Tibial artery (tissue), 4 donors: ENCODE measurements around the gene SIL1.

Experiments used
- DNase-seq, 2 donors: peaks; one replicate each; pipeline ENCODE4 v3.0.0-alpha.2; 2019
- H3K27ac ChIP-seq, 2 donors: fragments of 200-600 bp; sonication (generic) in 1 of 2; 1 replicate in 1 of 2; 2 replicates in 1 of 2; pipeline ENCODE4 v1.5.1; 2018 to 2019; ENCODE audit warnings: mild to moderate bottlenecking in 1 of 2
- H3K27me3 ChIP-seq, 2 donors: fragments of 200-600 bp; sonication (generic) in 1 of 2; one replicate each; pipeline versions ENCODE4 v1.5.1 to v1.6.0; 2016 to 2019
- H3K36me3 ChIP-seq, 3 donors: fragments of 200-600 bp; sonication (generic) in 2 of 3; one replicate each; pipeline ENCODE4 v1.5.1; 2016 to 2019; ENCODE audit warnings: mild to moderate bottlenecking in 2 of 3
- H3K4me1 ChIP-seq, 4 donors: fragments of 200-600 bp; sonication (generic) in 2 of 4; 1 replicate in 3 of 4; 2 replicates in 1 of 4; pipeline ENCODE4 v1.5.1; 2016 to 2019
- H3K4me3 ChIP-seq, 2 donors: fragments of 200-600 bp; sonication (generic) in 1 of 2; 1 replicate in 1 of 2; 2 replicates in 1 of 2; pipeline ENCODE4 v1.5.1; 2018 to 2019; ENCODE audit warnings: mild to moderate bottlenecking in 2 of 2
- H3K9me3 ChIP-seq, 3 donors: fragments of 200-600 bp; sonication (generic) in 1 of 3; one replicate each; pipeline ENCODE4 v1.5.1; 2016 to 2019
- intact Hi-C: fragments of 100-400 bp; cut with DNase I; formaldehyde crosslinking; loops from one replicate; pipeline ENCODE4 v1.15.0; 2023; ENCODE audit warnings: low total_unique reads
- TF ChIP-seq, protein P1 (sequence below), 2 experiments: fragments of 200-600 bp in 1 of 2; fragments of 450-650 bp in 1 of 2; IDR thresholded peaks; one replicate each; pipeline ENCODE4 v1.5.1; 2017 to 2019; ENCODE audit warnings: antibody characterized with exemption in 2 of 2, mild to moderate bottlenecking in 1 of 2, moderate library complexity in 1 of 2

The SIL1 gene

DNA sequence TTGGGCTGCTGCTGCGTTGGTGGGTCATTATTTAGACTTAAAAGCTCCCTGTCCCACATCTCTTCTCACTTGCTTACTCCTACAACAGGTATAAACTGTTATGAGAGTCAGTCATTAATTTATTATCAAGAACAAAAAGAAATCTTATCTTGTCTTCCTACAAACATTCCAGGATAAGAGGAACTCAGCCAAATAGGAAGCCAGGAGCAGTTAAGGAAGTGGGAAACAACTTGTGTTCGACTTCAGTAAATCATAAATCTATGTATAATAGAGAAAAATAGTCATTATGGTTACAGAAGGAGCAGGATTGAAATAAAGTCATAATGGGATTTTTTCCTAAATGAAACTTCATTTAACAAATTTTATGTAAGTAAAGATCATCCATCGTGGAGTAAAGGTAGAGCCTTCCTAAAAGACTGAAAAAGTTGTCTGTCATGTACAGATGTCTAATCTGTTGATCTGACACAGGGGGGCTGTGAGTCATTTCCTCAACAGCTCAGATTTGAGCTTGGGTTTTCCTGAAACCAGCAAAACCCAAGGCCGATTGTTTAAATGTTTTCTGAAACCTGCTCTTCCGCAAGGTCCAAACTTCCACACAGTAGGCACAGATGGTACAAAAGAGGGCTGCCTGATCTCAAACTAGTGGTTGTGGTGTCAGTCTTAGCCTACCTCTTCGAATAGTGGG lies 297.7 kb downstream of the SIL1 start:
- DNase-seq = no peak
- intact Hi-C loops = no loop called here
- Histone ChIP-seq H3K9me3 (no peaks in the 10 kb centered on the region), H3K27ac (no peak overlapping the region), H3K36me3 (peaks cover 12 to 42% (median 22%) of the 10 kb centered on the region in 3 donors), H3K4me1 (peaks cover 0 to 9% (median 0%) of the 10 kb centered on the region in 4 donors), H3K4me3 (no peak overlapping the region), H3K27me3 (no peaks in the 10 kb centered on the region)
- TF ChIP-seq, protein P1, sequence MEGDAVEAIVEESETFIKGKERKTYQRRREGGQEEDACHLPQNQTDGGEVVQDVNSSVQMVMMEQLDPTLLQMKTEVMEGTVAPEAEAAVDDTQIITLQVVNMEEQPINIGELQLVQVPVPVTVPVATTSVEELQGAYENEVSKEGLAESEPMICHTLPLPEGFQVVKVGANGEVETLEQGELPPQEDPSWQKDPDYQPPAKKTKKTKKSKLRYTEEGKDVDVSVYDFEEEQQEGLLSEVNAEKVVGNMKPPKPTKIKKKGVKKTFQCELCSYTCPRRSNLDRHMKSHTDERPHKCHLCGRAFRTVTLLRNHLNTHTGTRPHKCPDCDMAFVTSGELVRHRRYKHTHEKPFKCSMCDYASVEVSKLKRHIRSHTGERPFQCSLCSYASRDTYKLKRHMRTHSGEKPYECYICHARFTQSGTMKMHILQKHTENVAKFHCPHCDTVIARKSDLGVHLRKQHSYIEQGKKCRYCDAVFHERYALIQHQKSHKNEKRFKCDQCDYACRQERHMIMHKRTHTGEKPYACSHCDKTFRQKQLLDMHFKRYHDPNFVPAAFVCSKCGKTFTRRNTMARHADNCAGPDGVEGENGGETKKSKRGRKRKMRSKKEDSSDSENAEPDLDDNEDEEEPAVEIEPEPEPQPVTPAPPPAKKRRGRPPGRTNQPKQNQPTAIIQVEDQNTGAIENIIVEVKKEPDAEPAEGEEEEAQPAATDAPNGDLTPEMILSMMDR (IDR thresholded peaks at IDR 0.05) = no peak

DNA sequence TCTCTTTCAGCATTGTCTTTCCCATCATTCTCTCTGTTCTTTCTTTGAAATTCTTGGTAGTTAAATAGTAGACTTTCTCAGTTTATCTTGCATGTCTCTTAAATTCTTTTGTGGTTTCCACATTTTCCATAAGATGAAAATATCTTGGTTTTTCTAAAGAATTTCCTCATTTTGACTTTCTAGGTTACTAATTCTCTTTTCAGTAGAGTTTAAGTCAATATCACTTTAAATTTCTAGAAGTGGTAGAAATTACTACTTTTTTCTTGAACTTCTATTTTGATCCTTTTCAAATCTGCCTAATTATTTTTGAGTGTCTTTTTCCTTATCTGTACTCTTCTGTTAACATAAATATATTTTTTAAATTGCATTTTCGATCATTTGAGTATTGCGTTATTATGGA lies 299.4 kb downstream of the SIL1 start:
- H3K9me3 ChIP-seq = no peaks in the 10 kb centered on the region
- no peak overlapping the region for H3K4me3 ChIP-seq
- peaks cover 0 to 9% (median 0%) of the 10 kb centered on the region in 4 donors for H3K4me1 ChIP-seq
- DNase-seq = no peak
- H3K27me3 ChIP-seq = no peaks in the 10 kb centered on the region
- intact Hi-C loops = no loop called here
- H3K27ac ChIP-seq = no peak overlapping the region
- TF ChIP-seq, protein P1 (IDR thresholded peaks at IDR 0.05) = no peak
- H3K36me3 ChIP-seq = peaks cover 0 to 31% (median 8%) of the 10 kb centered on the region in 3 donors

DNA sequence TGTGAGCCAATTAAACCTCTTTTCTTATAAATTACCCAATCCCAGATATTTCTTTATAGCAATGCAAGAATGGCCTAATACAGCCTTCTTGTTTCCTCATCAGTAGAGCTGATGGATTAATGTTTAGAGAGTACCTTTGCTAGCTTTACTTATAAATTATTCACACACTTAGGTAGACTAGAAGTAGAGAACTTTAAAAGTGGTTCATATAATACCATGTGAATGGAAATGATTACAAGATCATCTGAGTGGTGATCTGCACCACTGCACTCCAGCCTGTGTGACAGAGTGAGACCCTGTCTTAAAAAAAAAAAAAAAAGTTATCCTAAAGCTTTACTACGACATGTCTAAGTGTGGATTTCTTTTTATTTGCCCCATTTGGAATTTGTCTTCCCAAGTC lies 299.9 kb downstream of the SIL1 start:
- Histone ChIP-seq H3K4me1 (peaks cover 0 to 9% (median 0%) of the 10 kb centered on the region in 4 donors), H3K27me3 (no peaks in the 10 kb centered on the region), H3K9me3 (no peaks in the 10 kb centered on the region), H3K4me3 (no peak overlapping the region), H3K36me3 (peaks cover 0 to 35% (median 8%) of the 10 kb centered on the region in 3 donors), H3K27ac (no peak overlapping the region)
- intact Hi-C loops = no loop called here
- no peak for DNase-seq
- TF ChIP-seq, protein P1 (IDR thresholded peaks at IDR 0.05) = no peak
